HepG2 (cell line): ENCODE results near the gene IGFBP6. TPM values are rescaled to one million over a fixed set of nuclear protein-coding genes. Genes with fewer than 3 reads are reported as not detected.

ENCODE experiments used
- ATF2 ChIP-seq: sonication (generic); formaldehyde crosslinking; IDR thresholded peaks from 2 replicates; pipeline ENCODE4 v1.4.0; 2020; ENCODE audit warnings: missing genetic modification reagents
- ETV5 ChIP-seq: IDR thresholded peaks from 2 replicates; pipeline ENCODE4 v1.6.1; 2018; ENCODE audit warnings: missing biosample characterization, missing genetic modification reagents, inconsistent platforms, borderline replicate concordance
- GFI1 ChIP-seq: sonication (generic); formaldehyde crosslinking; IDR thresholded peaks from 2 replicates; pipeline ENCODE4 v1.5.0; 2020; ENCODE audit warnings: missing genetic modification reagents, mild to moderate bottlenecking, borderline replicate concordance
- GZF1 ChIP-seq: sonication (generic); formaldehyde crosslinking; IDR thresholded peaks from 2 replicates; pipeline ENCODE4 v1.5.1; 2020; ENCODE audit warnings: mild to moderate bottlenecking, missing genetic modification reagents
- HIC2 ChIP-seq: sonication (generic); formaldehyde crosslinking; IDR thresholded peaks from 2 replicates; pipeline ENCODE4 v1.9.0; 2022; ENCODE audit warnings: low read depth, missing genetic modification reagents
- HNRNPLL ChIP-seq: fragments of 200-400 bp; formaldehyde crosslinking; IDR thresholded peaks from 2 replicates; pipeline ENCODE4 v1.6.1; 2017; ENCODE audit warnings: mild to moderate bottlenecking, low read depth, low read length; ENCODE audit not compliant: poor library complexity, severe bottlenecking
- KDM3A ChIP-seq: IDR thresholded peaks from 2 replicates; pipeline ENCODE4 v1.6.1; 2018; ENCODE audit warnings: low read depth, missing compliant biosample characterization
- NFATC3 ChIP-seq: sonication (generic); formaldehyde crosslinking; IDR thresholded peaks from 2 replicates; pipeline ENCODE4 v1.5.1; 2020; ENCODE audit warnings: mild to moderate bottlenecking, missing genetic modification reagents
- PRDM15 ChIP-seq: sonication (generic); formaldehyde crosslinking; IDR thresholded peaks from 2 replicates; pipeline ENCODE4 v1.4.0; 2020; ENCODE audit warnings: missing genetic modification reagents
- SPEN ChIP-seq: sonication (generic); formaldehyde crosslinking; IDR thresholded peaks from 2 replicates; pipeline ENCODE4 v1.5.1; 2020; ENCODE audit warnings: low read depth, mild to moderate bottlenecking, missing genetic modification reagents
- TFAP4 ChIP-seq: sonication (generic); IDR thresholded peaks from 2 replicates; pipeline ENCODE4 v1.6.1; 2016; ENCODE audit warnings: low read depth, borderline replicate concordance
- YEATS2 ChIP-seq: sonication (generic); formaldehyde crosslinking; IDR thresholded peaks from 2 replicates; pipeline ENCODE4 v1.4.0; 2020; ENCODE audit warnings: missing genetic modification reagents, borderline replicate concordance
- ZBTB33 ChIP-seq: sonication (generic); formaldehyde crosslinking; IDR thresholded peaks from 2 replicates; pipeline ENCODE4 v1.4.0; 2020; ENCODE audit warnings: missing genetic modification reagents
- ZNF589 ChIP-seq: sonication (generic); formaldehyde crosslinking; conservative IDR thresholded peaks from 2 replicates; pipeline ENCODE4 v1.8.0; 2022; ENCODE audit warnings: mild to moderate bottlenecking, moderate library complexity, missing genetic modification reagents
- ZNF607 ChIP-seq: sonication (generic); formaldehyde crosslinking; IDR thresholded peaks from 2 replicates; pipeline ENCODE4 v1.5.1; 2020; ENCODE audit warnings: missing genetic modification reagents, mild to moderate bottlenecking, borderline replicate concordance
- ZNF629 ChIP-seq: sonication (generic); formaldehyde crosslinking; conservative IDR thresholded peaks from 2 replicates; pipeline ENCODE4 v1.5.0; 2020; ENCODE audit warnings: missing genetic modification reagents
- polyA plus RNA-seq, 8 experiments: library from polyadenylated mRNA; depleted of rRNA in 3 of 8; stranded (reverse) in 7 of 8; unstranded in 1 of 8; fragments of >200 nt; fragmentation: Illumina TruSeq in 4 of 8; extraction: Trizol in 4 of 8; gene quantifications; 2 replicates each; pipeline versions ENCODE4 v1.2.1 to v1.2.3, GENCODE V29; 2011 to 2016; ENCODE audit warnings: low read depth in 4 of 8, missing spikeins in 1 of 8, mixed read lengths in 1 of 8; ENCODE audit not compliant: insufficient read depth in 1 of 8
- total RNA-seq, 5 experiments: library from RNA; depleted of rRNA; stranded (reverse); fragments of >200 nt; fragmentation: Illumina TruSeq; extraction: Trizol; gene quantifications; 2 replicates each; pipeline ENCODE4 v1.2.3, GENCODE V29; 2016; ENCODE audit warnings: low read depth in 1 of 5

IGFBP6 gene
- total and polyA plus RNA-seq, 2 of the 13 experiments (the other 11 are each of a cell fraction or from before 2014, with no cell fraction given): 3.9 to 25.2 TPM

- TF ChIP-seq PRDM15 (CRISPR knock-in tag): 0 out of 2 replicates have a peak, but pooled peaks have one; percentile 19
- peak; percentile 64; the same call in 1 of the 2 replicates for TF ChIP-seq SPEN (CRISPR knock-in tag)
- TF ChIP-seq ZBTB33 (CRISPR knock-in tag): 0 out of 2 replicates have a peak, but pooled peaks have one; percentile 9
- peak; percentile 63; the same call in 1 of the 2 replicates for TF ChIP-seq KDM3A
- 0 out of 2 replicates have a peak, but pooled peaks have one; percentile 34 for TF ChIP-seq GZF1 (CRISPR knock-in tag)
- 0 out of 2 replicates have a peak, but pooled peaks have one; percentile 24 for TF ChIP-seq ZNF629 (CRISPR knock-in tag)
- peak; percentile 83 for TF ChIP-seq HIC2 (CRISPR knock-in tag)
- TF ChIP-seq ETV5 (CRISPR knock-in tag): no peak; the same call in 1 of the 2 replicates
- no peak; the same call in 1 of the 2 replicates for TF ChIP-seq ZNF589 (CRISPR knock-in tag)
- peak; percentile 42; the same call in 1 of the 2 replicates for TF ChIP-seq ZNF607
- TF ChIP-seq ATF2 (CRISPR knock-in tag): 0 out of 2 replicates have a peak, but pooled peaks have one; percentile 54
- TF ChIP-seq YEATS2 (CRISPR knock-in tag): peak; percentile 82
- peak; percentile 86; the same call in 1 of the 2 replicates for TF ChIP-seq NFATC3 (CRISPR knock-in tag)
- peak; percentile 58; the same call in 1 of the 2 replicates for TF ChIP-seq TFAP4
- TF ChIP-seq GFI1 (CRISPR knock-in tag): no peak
- TF ChIP-seq HNRNPLL: peak; percentile 47
Observed at GRCh38 chr12:53079226-53080117, 18.0 kb upstream of the IGFBP6 start, which contains the start of gene SPRYD3 (continued).
